GM21515 (cell line): ENCODE results near the gene DSTYK.

Source experiments
- ATAC-seq: cut with Tn5 transposase; IDR thresholded peaks from one replicate; pipeline ENCODE4 v1.9.1; 2021; ENCODE audit not compliant: unreplicated experiment

The DSTYK gene

DNA sequence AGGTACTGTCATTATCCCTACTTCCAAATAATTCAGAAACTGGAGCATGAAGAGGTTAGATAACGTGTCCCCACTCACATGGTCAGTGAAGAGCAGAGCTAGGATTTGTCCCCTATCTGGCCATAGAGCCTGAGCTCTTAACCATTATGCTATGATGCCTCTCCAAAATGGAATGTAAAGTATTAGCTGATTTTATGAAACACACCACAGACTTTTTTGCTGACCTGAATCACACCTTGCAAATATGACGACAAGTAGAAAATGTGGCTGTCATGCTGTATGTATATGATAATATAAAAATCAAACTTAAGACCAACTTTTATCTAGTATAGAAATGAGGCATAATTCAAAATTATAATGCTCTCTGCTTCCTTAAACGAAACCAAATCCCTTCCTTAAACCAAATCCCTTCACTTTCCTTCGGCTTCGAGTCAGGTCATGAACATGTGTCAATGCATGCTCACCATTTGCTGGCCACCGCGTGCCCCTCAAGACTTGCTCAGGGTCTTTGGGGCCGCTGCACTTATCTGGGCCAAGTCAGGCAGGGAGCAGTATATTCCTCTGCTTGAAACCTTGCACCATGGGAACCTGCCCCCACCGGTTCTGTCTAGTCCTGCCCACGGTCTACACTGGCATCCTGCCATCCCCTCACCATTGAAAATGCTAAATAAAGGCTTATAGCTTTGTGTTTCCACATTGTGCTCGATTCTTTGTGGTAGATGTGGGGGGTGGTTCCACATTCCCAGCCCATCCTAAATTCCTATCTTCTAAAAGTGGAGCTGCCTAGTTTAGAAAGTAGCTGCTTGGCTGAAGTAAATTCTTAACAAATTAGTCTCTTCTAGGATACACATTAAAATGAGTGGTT, 14.6 kb upstream of the DSTYK start:
- no peak for ATAC-seq

DNA sequence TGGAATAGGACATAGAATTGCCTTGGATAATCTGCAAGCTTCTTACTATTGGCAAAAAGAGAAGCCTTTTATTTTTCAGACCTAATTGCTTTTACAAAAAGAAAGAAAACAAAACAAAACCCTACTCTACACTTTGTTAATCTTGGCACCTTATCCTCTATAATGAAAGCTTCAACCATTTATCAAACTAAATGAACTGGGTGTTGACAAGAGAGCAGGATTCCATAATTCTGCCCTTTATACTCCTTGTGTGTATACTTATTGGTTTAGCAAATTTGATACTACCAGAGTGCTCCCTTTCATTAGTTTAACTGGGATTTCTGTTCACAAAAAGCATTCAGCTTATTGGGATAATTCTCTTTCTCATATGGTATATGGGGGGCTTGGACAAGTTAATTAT, 13.2 kb upstream of the DSTYK start:
- no peak for ATAC-seq

DNA sequence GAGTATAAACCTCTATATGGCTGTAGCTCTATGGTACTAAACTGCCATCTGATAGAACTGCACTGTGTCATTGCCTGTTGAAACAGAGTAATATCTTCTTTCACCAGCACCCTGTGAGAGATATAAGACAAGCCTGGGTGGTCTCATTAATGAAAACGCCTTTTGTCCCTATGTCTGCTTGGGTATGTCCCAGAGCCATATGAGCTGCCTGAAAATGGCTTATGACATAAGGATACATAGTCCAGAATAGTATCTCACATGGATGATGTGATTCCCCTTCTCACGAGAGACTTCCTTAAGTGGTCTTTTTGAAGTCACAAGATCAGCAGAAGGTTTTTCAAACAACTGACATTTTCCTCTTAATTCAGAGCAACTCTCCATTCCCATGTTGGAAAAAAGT, 8.9 kb upstream of the DSTYK start:
- ATAC-seq: no peak

DNA sequence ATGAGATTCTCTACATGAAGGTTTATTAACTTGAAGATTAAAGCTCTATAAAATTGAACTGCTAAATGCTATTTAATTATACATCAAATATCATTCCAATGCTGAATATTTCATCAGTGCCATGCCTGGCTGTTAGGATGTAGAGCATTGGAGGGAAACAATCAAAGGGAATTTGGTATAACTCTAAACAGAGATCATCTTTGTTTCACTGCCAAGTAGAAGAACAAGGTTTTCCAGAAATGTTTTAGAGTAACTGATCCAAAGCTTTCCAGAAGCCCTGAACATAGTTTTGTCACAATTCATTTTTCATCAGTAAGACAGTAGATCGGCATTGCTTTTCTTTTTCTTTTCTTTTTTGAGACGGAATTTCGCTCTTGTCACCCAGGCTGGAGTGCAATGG, 5.9 kb upstream of the DSTYK start:
- ATAC-seq: no peak

DNA sequence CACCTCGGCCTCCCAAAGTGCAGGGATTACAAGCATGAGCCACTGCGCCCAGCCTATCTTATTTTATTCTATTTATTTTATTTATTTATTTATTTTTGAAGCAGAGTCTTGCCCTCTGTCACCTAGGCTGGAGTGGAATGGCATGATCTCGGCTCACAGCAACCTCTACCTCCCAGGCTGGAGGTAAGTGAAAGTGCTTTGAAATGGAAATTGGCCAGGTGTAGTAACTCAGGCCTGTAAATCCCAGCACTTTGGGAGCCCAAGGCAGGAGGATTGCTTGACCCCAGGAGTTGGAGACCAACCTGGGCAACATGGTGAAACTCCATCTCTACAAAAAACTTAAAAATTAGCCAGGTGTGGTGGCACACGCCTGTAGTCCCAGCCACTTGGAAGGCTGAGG, 5.1 kb upstream of the DSTYK start:
- ATAC-seq: no peak

DNA sequence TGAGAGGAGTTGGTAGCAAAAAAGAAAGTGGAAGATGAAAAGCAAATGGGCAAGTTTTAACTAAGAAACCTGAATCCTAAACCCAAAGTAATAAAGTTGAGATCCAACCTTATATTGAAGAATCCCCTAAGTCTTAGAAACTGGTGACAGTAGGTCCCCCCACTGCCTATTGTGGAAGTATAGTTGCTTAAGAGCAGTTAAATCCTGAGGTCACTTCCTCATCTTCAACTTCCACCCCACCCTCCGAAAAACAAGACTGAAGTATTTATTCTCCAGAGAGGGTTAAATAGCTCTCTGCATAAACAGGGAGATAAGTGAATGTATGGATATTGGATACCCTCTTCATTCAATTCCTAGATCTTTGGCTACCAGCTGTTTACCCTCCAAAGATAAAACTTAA, 3.3 kb upstream of the DSTYK start:
- ATAC-seq: no peak

DNA sequence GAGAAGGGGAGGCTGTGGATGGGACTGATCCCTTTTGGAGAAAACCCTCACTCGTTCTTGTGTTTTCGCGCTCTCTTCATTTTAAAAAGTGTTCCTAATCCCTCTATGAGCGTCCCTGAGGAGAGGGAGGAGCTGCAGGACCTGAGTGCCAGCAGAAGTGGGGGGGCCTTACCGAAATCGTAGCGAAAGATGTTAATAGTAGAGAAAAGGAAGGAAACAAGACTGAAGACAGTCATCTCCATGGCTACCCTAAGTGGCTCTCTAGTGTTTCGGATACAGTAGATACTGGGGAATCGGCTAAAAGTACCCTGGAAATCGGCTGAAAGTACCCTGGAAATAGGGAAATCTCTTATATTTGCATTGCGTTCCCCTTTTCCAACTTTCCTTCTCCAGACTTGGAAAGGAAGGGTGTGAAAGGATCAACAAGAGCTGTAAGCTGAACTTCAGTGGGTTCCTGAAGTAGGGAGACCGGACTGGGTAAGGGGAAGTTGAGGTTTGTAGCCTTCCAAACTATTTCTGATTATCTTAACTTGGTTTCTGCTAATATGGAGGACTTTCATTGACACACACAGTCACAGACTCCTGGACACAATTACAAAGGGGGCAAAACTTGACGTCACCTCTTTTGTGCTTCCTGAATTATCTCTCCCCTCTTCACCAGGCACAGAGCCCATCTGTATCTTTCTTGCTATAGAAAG, 486 bp upstream of the DSTYK start:
- ATAC-seq: peak; percentile 38

DNA sequence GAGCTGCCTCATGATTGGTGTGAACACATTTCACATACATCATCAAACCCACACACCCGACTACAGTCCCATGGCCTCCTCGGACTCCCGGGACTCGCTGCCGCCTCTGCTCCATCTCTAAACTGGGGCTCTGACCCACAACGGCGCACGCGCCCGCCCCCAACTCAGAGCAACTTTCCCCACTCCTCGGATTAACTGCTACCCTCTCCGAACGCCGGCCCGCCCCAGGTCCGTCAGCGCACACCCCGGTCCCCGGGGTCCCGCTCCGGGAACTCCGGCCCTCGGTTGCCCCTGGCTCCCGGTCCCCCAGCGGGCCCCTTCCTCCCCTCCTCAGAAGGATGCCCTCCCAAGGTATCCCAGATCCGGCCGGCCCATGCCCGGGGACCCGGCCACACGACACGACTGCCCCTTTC, 740 bp downstream of the DSTYK start:
- peak; percentile 7 for ATAC-seq

DNA sequence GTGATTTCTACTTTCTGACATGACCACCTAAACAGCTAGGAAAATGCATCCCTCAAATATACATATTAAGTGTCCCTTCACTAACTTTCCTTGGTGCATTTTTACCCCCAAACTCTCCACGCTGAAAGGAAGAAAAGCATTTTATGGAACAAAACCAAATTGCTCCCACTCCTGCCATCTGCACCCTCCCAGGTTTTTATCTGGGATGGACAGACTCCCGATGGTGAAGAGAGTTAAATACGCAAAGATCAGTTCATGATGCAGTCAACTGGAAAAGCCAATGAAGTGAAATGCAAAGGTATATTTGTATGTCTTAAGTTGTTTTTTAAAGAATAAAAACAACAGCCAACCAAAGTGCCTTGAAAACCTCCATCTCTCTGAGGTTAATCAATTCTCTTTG, 2.7 kb downstream of the DSTYK start:
- no peak for ATAC-seq

DNA sequence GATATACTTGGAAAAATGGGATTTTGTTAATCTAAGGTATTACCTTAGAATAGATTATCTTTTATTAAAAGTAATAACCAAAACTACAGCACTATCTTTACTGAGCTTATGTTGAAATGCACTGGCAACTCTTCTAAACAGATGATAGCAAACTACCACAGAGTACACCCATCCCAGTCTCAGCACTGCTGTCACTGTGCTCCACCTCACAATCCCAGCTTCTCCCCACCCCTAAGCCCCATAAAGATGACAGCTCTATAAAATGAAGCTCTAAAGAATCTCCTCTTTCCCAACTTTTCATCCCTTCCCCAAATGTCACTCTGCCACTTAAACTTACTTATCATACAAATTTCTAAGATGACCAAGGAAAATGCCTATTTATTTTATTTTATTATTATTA, 6.4 kb downstream of the DSTYK start:
- no peak for ATAC-seq

DNA sequence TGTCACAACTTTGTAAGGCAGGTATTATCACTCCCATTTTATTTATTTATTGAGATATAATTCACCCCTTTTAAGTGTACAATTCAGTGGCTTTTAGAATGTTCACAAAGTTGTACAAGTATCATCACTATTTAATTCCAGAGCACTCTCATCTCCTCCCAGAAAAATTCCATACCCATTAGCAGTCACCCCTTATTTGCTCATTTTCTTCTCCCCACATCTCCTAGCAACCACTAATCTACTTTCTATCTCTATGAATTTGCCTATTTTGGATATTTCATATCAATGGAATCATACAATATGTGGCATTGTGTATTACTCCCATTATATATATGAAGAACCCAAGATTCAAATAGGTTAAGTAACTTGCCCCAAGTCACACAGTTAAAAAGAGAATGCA, 7.0 kb downstream of the DSTYK start:
- no peak for ATAC-seq

DNA sequence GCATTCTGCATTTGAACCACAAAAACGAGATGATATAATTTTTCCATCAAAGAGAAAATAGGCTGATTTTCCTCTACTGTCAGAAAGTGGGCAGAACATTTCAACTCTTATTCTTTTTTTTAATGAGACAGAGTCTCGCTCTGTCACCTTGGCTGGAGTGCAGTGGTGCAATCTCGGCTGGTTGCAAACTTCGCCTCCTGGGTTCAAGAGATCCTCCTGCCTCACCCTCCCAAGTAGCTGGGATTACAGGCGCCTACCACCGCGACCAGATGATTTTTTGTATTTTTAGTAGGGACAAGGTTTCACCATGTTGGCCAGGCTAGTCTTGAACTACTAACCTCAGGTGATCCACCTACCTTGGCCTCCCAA, 11.6 kb downstream of the DSTYK start:
- ATAC-seq: no peak

DNA sequence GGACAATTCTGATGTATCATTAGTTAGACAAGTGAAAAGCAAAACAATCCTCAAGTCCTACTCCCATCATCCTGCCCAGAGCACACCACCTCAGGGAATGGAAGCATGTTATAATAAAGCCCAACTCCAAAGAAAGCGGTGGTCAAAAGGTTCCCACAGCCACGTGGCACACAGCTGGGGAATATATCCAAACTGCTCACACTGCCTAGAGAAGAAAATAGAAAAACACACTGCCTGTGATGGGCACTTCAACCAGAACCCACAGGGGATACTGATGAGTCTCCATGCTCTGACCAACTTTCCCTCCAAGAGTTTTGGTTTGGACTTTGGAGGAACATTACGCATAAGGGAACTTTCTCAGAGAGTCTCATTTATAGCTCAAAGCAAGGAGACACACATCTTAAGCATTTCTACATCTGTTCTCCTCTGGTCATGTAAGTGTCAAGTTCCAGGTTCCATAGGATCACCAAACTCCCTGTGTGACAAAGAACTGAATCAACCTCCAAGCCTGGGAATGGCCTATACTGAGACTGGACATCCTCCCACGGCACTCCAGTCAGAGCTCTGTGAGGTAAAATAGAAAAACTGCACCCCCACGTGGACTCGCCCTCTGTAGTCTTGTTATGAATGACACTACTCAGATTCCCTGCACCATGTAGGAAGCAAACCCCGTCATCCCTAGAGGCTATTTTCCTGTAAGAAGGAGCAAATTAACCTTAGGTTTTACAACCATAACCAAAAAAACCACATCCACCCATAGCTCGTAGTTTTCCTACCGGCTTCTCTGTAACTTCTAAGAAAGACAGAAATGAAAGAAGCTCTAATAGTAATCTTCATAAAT, 12.2 kb downstream of the DSTYK start:
- no peak for ATAC-seq

DNA sequence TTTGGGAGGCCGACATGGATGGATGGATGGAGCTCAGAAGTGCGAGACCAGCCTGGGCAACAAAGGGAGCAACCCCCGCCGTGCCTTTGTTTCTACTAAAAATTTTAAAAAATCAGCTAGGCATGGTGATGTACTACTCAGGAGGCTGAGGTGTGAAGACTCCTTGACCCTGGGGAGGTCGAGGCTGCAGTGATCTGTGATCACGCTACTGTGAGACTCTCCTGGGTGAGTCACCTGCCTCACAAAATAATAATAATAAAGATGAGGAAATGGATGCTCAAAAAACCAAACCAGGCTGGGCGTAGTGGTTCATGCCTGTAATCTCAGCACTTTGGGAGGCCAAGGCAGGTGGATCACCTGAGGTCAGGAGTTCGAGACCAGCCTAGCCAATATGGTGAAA, 19.2 kb downstream of the DSTYK start:
- no peak for ATAC-seq

DNA sequence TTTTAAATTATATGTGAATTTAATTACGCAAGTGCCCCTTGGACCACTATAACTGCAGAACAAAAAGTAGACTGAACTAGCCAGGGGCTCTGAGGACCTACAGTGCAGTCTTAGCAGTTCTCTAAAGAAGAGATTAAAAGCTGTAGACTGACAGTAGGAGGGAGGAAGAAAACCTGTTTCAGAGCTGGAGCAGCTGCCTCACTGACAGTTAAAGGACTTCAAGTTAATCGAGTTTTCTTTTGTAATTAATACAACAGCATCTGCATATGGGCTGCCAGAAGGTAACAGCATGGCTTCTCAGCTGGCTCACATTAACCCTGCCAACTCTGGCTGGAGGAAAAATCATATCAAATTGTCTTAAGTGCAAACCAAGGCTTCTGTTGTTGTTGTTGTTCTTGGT, 19.9 kb downstream of the DSTYK start:
- no peak for ATAC-seq

DNA sequence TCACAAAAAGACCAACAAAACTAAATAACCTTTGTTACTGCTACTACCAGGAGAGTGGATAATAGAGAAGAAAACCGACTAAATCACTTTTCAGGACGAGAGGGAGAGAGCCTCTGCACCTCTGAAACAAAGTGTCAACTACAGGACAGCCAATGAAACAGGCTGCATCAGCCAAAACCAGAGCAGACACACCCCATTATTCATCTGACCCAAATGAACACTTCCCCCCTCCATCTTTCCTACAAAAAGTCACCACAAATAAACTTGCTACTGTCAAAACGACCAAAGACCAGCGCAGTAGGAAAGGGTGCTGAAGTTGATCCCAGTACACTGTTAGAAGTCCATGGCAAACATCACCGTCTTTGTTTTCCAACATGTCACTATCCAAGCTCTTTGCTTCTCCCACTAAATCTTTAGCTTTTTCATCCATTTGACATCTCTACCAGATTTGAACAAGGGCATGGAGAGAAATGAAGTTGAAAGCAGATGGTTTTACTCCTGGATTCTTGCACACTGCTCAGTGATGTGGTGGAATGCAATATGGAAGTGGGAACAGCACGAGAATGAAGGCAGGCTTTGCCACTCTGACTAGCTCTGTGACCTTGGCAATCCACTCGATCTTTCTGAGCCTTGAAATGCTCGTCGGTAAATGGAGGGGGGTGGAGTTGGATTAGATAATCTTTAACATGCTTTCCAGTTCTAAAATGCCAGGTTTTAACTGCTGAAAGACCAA, 20.5 kb downstream of the DSTYK start:
- no peak for ATAC-seq

DNA sequence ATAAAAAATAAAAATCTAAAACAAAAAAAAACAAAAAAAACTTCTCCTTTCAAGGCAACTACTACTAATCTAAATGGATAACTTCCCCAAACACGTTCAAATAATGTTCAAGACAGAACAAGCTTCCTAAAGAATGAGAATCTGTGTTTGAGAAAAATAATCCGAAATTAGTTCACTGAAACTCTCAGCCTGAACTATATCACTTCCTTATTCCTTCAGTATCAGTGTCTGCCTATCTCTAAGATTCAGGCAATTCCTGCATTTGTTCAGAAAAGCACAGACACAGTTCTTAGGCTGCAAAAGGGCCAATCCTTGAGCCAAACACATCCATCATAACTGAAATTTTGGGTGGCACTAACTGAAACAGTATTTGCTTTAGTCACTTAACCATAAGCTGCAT, 22.4 kb downstream of the DSTYK start:
- ATAC-seq: no peak

DNA sequence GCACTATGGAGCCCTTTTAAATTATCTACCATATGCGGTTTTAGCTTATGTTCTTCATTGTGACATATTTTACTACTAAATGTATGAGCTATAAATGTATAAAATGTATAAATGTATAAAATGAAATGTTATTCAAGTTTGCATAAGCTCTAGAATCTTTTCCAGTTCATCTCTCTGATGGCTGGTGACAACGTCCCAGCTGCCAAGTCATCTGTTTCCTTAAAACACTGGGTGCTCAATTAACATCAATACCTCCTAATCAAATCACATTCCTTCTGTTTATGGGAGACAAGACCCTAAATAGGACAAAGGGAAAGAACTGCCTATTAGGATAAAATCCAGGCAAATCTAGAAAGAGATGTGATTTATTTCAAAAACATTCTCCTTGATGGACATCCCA, 22.9 kb downstream of the DSTYK start:
- no peak for ATAC-seq

DNA sequence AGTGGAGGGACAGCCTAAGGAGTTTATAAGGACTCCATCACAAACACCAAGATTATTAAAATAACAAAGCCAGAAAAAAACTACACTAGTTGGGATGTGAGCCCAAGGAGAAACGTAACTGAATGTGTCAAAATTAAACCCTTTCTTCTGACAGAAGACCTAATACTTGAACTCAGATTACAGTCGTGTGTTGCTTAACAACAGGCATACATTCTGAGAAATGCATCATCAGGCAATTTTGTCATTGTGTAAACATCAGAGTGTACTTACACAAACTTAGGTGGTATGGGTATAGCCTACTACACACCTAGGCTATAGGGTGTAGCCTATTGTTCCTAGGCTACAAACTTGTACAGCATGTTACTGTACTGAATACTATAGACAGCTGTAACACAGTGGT, 23.4 kb downstream of the DSTYK start:
- no peak for ATAC-seq

DNA sequence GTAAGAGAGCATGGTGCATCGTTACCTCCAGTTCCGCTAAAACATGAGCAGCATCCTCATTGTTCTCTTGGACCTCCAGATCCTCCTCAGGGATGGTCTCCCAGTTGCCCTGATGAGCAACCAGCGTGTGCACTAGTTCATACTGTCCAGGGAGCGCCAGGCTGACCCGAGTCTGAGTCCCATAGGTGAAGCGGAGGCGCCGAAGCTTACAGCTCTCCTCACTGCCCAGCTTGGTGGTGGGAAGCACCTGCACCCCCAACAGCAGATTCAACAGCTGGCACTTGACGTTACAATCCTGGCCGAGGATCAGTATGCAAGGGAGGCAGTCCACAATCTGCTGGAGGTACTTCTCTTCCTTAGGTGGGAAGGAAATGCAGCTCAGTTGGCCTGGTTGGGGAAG, 24.1 kb downstream of the DSTYK start:
- ATAC-seq: no peak

DNA sequence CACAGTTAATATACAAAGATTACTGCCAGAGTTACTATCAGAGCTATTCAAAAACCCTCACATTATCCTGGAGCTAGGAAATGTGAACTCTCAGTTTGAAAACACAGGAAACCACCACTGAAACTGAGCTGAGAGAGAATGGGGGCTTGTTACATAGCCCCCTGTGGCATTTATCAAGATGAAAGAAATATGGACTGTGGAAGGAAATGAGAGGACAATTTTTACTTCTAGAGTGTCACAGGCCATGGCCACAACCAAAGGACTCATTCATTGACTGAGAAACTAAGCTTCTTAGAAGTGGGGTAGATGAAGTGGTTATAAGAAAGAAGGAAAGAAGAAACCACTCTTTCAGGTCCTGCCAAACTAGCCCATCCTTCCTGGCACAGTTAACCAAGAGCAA, 25.3 kb downstream of the DSTYK start:
- ATAC-seq: no peak
